NCI-H2081 (cell line): ENCODE results near the gene CCDC152.

Experiments used
- DNase-seq, 2 experiments: peaks; one replicate each; lab custom pipeline; 2025; lab: John Stamatoyannopoulos, UW

Gene CCDC152, protein sequence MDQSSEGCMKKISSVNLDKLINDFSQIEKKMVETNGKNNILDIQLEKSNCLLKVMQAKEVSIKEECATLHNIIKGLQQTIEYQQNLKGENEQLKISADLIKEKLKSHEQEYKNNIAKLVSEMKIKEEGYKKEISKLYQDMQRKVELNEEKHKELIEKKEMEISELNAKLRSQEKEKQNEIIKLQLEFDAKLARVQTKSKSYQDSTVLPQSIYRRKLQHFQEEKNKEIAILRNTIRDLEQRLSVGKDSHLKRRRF

DNA sequence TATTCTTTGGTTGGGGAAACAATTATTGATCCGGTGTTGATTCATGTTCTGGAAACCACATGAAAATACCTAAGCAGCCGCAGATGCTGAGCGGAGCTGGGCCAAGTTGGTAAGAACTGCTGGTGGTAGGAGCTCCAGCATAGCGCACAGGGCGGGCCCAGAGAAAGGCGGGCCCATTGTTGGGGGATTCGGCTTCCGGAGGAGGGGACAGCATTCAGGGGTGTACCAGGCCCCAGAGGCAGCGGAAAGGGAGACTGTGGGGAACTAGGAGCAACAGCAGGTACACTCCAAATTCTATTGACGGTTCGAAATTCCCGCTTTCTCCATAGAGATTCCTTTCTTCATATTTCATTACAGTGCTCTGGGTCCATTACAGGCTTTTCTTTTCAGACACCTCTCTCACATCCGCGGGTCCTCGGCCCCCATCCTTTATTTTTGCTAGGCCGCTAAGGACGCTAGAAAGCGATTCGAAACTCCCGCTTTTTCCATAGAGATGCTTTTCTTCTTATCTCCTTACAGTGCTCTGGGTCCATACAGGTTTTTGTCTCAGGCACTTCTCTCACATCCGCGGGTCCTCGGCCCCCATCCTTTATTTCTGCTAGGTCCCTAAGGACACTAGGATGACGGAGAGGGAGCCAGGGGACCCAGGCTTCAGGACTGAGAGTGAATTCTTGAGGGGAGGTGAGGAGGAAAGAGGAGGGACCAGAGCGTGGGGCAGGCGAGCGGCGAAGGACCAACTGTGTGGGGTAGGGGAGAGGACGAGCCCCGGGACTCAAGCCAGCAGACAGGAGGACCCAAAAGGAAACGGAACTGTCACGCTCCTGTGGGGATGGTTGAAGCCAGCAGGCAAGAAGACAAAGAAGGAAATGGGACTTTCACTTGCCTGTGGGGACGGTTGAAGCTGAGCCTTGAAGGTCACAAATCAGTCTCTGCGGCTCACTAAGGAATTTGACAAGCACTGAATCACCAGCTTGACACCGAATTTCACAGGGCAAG is at the start of gene CCDC152:
CCDC152 (plus strand) TSS at position 213 of the 996 bp plus-strand sequence. CDS start 2,304 bp downstream, outside the sequence.
- DNase-seq = peak; percentile 32 to 56

DNA sequence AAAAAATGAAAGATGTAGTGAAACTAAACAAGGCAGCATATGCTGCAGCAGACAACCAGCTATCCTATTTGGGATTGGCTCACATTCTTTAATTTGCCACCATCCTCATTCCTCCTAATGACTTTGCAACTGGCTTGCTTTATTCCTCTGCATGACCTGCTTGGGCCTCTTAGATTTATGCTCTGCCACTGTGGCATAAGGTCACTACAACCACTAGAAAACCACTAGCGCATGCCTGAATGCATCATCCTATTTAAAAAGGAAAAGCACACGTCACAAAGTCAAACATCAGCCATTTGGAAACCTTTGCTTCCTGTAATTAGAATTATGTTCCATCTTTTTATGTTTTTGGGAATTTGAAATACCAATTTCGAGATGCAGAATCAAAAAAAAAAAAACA is 40.8 kb upstream of the CCDC152 start:
- no peak for DNase-seq

DNA sequence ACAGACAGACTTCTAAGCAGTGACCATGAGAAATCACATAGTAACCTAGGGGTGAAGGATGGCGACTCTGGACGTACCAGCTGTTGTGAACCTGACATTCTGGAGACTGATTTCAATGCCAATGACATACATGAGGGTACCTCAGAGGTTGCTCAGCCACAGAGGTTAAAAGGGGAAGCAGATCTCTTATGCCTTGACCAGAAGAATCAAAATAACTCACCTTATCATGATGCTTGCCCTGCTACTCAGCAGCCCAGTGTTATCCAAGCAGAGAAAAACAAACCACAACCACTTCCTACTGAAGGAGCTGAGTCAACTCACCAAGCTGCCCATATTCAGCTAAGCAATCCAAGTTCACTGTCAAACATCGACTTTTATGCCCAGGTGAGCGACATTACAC is 38.0 kb upstream of the CCDC152 start:
- DNase-seq = no peak

DNA sequence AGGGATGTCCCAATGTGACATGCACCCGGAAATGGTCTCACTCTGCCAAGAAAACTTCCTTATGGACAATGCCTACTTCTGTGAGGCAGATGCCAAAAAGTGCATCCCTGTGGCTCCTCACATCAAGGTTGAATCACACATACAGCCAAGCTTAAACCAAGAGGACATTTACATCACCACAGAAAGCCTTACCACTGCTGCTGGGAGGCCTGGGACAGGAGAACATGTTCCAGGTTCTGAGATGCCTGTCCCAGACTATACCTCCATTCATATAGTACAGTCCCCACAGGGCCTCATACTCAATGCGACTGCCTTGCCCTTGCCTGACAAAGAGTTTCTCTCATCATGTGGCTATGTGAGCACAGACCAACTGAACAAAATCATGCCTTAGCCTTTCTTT is 37.6 kb upstream of the CCDC152 start:
- no peak for DNase-seq

DNA sequence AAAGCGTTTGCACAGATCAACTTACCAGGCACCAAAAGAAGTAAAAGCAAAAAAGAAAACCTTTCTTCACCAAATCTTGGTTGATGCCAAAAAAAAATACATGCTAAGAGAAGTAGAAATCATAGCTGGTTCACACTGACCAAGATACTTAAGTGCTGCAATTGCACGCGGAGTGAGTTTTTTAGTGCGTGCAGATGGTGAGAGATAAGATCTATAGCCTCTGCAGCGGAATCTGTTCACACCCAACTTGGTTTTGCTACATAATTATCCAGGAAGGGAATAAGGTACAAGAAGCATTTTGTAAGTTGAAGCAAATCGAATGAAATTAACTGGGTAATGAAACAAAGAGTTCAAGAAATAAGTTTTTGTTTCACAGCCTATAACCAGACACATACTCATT is 36.4 kb upstream of the CCDC152 start:
- DNase-seq = no peak

- DNase-seq = no peak
Measured at GRCh38 chr5:42721484-42721883, 35.1 kb upstream of the CCDC152 start.

DNA sequence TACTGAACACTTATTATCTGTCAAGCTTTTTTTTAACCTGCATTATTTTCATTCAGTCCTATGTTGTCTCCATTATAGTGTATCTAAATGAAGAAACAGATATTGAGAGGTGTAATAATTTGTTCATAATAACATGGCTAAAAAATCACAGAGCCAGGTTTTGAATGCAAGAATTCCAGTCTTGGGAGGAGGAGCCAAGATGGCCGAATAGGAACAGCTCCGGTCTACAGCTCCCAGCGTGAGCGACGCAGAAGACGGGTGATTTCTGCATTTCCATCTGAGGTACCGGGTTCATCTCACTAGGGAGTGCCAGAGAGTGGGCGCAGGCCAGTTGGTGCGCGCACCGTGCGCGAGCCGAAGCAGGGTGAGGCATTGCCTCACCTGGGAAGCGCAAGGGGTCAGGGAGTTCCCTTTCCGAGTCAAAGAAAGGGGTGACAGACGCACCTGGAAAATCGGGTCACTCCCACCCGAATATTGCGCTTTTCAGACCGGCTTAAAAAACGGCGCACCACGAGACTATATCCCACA is 22.0 kb upstream of the CCDC152 start:
- DNase-seq = peak in 1 of 2 experiments; percentile 15

- no peak for DNase-seq
Measured at GRCh38 chr5:42740920-42741319, 15.7 kb upstream of the CCDC152 start.

GRCh38 chr5:42745426-42745825 is 11.2 kb upstream of the CCDC152 start:
- DNase-seq = peak in 1 of 2 experiments; percentile 16

DNA sequence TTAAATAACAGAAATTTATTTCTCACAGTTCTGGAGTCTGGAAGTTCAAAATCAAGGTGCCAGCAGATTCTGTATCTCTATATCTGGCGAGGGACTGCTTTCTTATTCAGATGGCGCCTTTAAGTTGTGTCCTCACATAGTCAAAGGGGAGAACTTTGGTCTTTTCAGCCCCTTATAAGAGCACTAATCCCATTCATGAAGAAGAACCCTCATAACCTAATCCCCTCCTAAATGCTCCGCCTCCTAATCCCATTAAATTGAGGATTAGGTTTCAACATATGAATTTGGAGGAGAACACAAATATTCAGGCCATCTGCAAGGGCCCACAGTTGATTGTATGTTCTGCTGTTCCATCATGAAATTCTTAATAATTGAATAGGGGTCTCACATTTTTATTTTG is 10.8 kb upstream of the CCDC152 start:
- DNase-seq = no peak

GRCh38 chr5:42749020-42749419 is 7.6 kb upstream of the CCDC152 start:
- no peak for DNase-seq

DNA sequence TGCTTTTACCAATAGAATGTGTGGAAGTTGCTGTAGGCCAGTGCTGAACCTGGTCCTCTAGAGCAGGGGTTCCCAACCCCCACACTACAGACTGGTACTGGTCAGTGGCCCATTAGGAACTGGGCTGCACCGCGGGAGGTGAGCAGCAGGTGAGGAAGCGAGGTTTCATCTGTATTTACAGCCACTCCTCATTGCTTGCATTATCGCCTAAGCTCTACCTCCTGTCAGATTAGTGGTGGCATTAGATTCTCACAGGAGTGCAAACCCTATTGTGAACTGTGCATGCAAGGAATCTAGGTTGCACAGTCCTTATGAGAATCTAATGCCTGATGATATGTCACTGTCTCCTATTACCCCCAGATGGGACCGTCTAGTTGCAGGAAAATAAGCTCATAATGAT is 6.1 kb upstream of the CCDC152 start:
- no peak for DNase-seq

DNA sequence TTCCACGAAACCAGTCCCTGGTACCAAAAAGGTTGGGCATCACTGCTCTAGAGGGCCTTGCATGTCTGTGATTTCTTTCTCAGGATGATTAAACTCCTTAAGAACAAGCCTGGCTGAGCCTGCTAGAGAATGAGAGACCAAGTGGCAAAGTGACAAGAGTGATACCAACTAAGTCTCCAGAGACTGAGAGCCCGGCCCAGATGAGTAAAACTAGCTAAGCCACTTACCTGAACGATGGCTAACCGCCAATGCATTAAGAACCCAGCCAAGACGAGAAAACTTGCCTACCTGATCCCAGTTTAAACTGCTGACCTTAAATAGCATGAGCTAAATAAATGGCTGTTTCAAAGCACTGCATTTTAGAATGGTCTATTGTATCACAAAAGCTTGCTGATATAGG is 5.6 kb upstream of the CCDC152 start:
- DNase-seq = no peak

- DNase-seq = no peak
Measured at GRCh38 chr5:42753099-42753498, 3.5 kb upstream of the CCDC152 start.

GRCh38 chr5:42759456-42759855 is 2.8 kb downstream of the CCDC152 start:
- no peak for DNase-seq

DNA sequence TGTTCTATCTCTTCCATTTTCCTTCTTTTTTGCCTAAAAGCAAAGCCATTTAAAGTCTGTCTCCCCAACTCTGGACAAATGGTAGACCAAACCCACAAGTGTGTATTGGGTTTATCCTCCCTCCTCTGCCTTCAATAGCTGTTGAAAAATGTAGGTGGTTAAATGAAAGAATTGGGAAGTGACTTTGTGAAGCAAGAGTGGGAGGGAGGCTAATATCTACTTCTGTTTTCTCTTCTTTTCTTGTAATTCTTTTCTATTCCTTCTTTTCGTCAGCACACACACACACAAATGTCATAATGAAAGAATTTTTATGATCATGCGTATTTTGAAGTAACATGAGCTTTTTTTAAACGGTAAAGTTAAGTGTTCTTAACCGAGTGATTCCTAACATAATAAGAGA is 3.8 kb downstream of the CCDC152 start:
- no peak for DNase-seq

DNA sequence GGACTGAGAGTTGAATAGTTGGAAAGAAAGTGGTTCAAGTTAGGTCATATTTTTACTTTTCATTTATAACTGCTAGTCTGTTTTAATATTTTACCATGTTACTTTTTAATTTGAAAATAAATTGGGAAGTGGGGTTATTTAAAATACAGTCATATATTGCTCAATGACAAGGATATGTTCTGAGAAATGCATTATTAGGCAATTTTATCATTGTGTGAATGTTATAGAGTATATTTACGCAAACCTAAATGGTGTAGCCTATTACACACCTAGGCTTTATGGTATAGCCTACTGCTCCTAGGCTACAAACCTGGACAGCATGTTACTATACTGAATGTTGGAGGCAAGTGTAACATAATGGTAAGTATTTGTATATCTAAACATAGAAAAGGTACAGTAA is 5.2 kb downstream of the CCDC152 start:
- DNase-seq = no peak

GRCh38 chr5:42767491-42768105 is 11.0 kb downstream of the CCDC152 start:
- peak; percentile 16 to 39 for DNase-seq

DNA sequence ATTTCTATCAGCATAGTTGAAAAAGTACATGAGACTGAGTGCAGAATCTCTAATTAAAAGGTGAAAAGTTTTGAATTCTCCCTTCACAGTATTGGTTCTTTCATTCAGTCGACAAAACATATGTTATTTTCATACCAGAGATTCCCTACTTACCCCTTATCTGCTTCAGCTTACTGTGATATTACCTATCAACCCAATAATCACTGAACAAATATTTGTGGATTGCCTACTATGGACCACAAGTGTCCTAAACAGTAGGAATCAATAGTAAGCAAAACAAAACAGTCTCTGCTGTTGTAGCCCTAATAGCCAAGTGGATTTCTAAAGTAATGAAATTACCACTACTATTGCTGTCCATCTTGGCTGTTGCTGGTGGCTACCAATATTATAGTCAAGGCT is 11.5 kb downstream of the CCDC152 start:
- DNase-seq = no peak

- no peak for DNase-seq
Measured at GRCh38 chr5:42770003-42770402, 13.4 kb downstream of the CCDC152 start.

- DNase-seq = no peak
Measured at GRCh38 chr5:42772265-42772993, 15.8 kb downstream of the CCDC152 start.

DNA sequence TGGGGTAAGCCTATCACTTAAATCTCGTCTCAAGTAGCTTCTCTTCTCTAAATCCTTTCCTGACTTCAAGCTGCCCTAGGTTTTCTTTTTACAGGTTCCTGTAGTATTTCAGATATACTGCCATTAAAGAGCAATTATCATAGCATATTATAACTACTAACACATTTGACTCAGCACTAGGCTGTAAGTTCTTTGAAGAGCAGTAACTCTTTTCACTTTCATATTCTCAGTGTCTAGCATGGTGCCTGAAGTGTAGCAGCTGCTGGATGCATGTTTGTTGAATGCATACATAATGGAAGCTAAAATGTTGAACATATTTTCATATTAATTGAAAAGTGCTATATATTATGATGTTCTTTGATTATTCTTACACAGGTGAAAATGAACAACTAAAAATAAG is 22.5 kb downstream of the CCDC152 start:
- no peak for DNase-seq
